HFFc6 (cell line): ENCODE results near the gene TANGO2. TPM values are rescaled to one million over a fixed set of nuclear protein-coding genes. Genes with fewer than 3 reads are reported as not detected.

Experiments
- DNase-seq: peaks from one replicate; pipeline ENCODE4 v3.0.0-alpha.2; 2018
- H3K27ac Mint-ChIP-seq: 2 replicates; pipeline ENCODE4 v1.8.0; 2020; ENCODE audit warnings: mild to moderate bottlenecking, mixed read lengths
- H3K27me3 Mint-ChIP-seq: 2 replicates; pipeline ENCODE4 v1.8.0; 2021; ENCODE audit warnings: mild to moderate bottlenecking, moderate library complexity, mixed read lengths; ENCODE audit not compliant: insufficient read depth
- H3K36me3 Mint-ChIP-seq: 2 replicates; pipeline ENCODE4 v1.8.0; 2021; ENCODE audit warnings: low read depth, mixed read lengths
- H3K4me1 Mint-ChIP-seq: 2 replicates; pipeline ENCODE4 v1.8.0; 2020; ENCODE audit warnings: low read depth, mixed read lengths
- H3K4me3 Mint-ChIP-seq: 2 replicates; pipeline ENCODE4 v1.8.0; 2020; ENCODE audit warnings: mild to moderate bottlenecking, moderate library complexity, mixed read lengths
- H3K9me3 Mint-ChIP-seq: 2 replicates; pipeline ENCODE4 v1.8.0; 2020; ENCODE audit warnings: mild to moderate bottlenecking, mixed read lengths
- total RNA-seq, 6 experiments: library from RNA; stranded (reverse); fragmentation: NEBNext Ultra II Directional; extraction: Animal tissue kit (Norgen Biotek cat#: 25700); gene quantifications; 2 replicates in 1 of 6; 3 replicates in 5 of 6; pipeline ENCODE4 v1.2.3, GENCODE V29; 2021
- TF ChIP-seq, protein P1 (sequence below): fragments of 200-600 bp; sonication (generic); IDR thresholded peaks from 2 replicates; pipeline ENCODE4 v1.5.0; 2021; ENCODE audit warnings: antibody characterized with exemption, mild to moderate bottlenecking

Gene TANGO2
- total RNA-seq, 6 experiments from 2014 or later, result 28.5 to 38.0 (median 34.9) TPM

GRCh38 chr22:20053407-20054033 lies 32.6 kb downstream of the TANGO2 start:
- DNase-seq, result no peak
- peaks cover 3% of the 10 kb centered on the region for H3K27me3 Mint-ChIP-seq
- no peak overlapping the region for H3K27ac Mint-ChIP-seq
- no peaks in the 10 kb centered on the region for H3K4me1 Mint-ChIP-seq
- no peak overlapping the region for H3K4me3 Mint-ChIP-seq
- H3K9me3 Mint-ChIP-seq, result no peaks in the 10 kb centered on the region
- peaks cover 8% of the 10 kb centered on the region for H3K36me3 Mint-ChIP-seq
- TF ChIP-seq, protein P1, sequence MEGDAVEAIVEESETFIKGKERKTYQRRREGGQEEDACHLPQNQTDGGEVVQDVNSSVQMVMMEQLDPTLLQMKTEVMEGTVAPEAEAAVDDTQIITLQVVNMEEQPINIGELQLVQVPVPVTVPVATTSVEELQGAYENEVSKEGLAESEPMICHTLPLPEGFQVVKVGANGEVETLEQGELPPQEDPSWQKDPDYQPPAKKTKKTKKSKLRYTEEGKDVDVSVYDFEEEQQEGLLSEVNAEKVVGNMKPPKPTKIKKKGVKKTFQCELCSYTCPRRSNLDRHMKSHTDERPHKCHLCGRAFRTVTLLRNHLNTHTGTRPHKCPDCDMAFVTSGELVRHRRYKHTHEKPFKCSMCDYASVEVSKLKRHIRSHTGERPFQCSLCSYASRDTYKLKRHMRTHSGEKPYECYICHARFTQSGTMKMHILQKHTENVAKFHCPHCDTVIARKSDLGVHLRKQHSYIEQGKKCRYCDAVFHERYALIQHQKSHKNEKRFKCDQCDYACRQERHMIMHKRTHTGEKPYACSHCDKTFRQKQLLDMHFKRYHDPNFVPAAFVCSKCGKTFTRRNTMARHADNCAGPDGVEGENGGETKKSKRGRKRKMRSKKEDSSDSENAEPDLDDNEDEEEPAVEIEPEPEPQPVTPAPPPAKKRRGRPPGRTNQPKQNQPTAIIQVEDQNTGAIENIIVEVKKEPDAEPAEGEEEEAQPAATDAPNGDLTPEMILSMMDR, result no peak

- TF ChIP-seq, protein P1, result no peak
- H3K36me3 Mint-ChIP-seq, result peaks cover 2% of the 10 kb centered on the region
- no peaks in the 10 kb centered on the region for H3K4me1 Mint-ChIP-seq
- no peak overlapping the region for H3K4me3 Mint-ChIP-seq
- H3K27me3 Mint-ChIP-seq, result peaks cover 3% of the 10 kb centered on the region
- DNase-seq, result no peak
- no peaks in the 10 kb centered on the region for H3K9me3 Mint-ChIP-seq
- no peak overlapping the region for H3K27ac Mint-ChIP-seq
Observed at GRCh38 chr22:20054034-20054427, 33.1 kb downstream of the TANGO2 start.

DNA sequence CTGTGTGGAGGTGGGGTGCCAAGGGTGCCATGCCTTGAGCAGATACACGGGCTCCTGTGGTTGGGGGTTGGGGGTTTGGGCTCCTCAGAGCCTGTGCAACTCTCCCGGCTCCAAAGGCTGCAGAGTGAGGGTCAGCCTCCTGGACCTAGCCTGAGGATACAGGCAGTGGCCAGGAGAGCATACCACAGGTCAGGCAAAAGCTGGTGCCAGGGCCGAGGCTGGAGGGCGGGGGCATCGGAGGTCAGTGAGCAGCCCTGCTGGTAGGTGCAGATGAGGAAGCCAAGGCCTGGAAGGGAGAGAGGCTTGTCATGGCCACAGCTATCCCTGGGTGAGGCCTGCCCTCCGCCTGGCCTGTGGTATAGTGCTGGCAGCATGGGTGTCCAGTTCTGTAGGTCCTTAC lies 33.6 kb downstream of the TANGO2 start:
- Mint-ChIP-seq H3K9me3 (no peaks in the 10 kb centered on the region), H3K36me3 (no peaks in the 10 kb centered on the region; the same call in 1 of the 2 replicates)
- no peak for DNase-seq

DNA sequence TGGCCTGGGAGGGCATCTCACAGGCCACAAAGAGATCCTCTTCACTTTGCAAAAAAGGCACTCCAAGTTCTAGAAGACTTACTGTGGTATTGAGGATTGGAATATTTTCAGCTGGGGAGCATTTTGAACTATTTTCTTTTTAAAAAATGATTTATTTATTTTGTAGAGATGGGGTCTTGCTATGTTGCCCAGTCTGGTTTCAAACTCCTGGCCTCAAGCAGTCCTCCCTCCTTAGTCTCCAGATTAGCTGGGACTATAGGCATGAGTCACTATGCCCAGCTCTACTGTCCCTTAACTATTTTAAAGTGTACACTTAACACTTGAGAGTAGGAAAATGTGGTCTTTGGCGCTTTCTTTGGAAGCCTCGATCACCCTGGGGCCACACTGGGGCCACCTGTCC lies 34.2 kb downstream of the TANGO2 start:
- no peak for DNase-seq
- H3K27me3 Mint-ChIP-seq, result peaks cover 3% of the 10 kb centered on the region
- H3K27ac Mint-ChIP-seq, result no peak overlapping the region

More for the DNA sequence above, 33.6 kb downstream of the TANGO2 start:
- TF ChIP-seq, protein P1, result no peak
- Mint-ChIP-seq H3K4me1 (no peaks in the 10 kb centered on the region), H3K27me3 (peaks cover 3% of the 10 kb centered on the region), H3K27ac (no peak overlapping the region), H3K4me3 (no peak overlapping the region)

GRCh38 chr22:20055654-20056053 lies 34.7 kb downstream of the TANGO2 start:
- TF ChIP-seq, protein P1, result no peak
- no peak overlapping the region for H3K27ac Mint-ChIP-seq
- H3K36me3 Mint-ChIP-seq, result no peaks in the 10 kb centered on the region; the same call in 1 of the 2 replicates
- no peaks in the 10 kb centered on the region for H3K4me1 Mint-ChIP-seq
- H3K4me3 Mint-ChIP-seq, result no peak overlapping the region
- H3K9me3 Mint-ChIP-seq, result no peaks in the 10 kb centered on the region
- DNase-seq, result no peak
- peaks cover 3% of the 10 kb centered on the region for H3K27me3 Mint-ChIP-seq

More for the DNA sequence above, 34.2 kb downstream of the TANGO2 start:
- Mint-ChIP-seq H3K36me3 (no peaks in the 10 kb centered on the region; the same call in 1 of the 2 replicates), H3K9me3 (no peaks in the 10 kb centered on the region), H3K4me1 (no peaks in the 10 kb centered on the region), H3K4me3 (no peak overlapping the region)
- TF ChIP-seq, protein P1, result no peak
